ENCODE measurements around the gene SLC25A21. TPM values are rescaled to one million over a fixed set of nuclear protein-coding genes. Genes with fewer than 3 reads are reported as not detected.
"Not testable (repeated sequence)": the region's sequence is repeated elsewhere in the genome, so short reads cannot be mapped to it uniquely, and the experiment has no call there.

The SLC25A21 gene
- total RNA-seq, 1 experiment from 2014 or later = 2.1 TPM

DNA sequence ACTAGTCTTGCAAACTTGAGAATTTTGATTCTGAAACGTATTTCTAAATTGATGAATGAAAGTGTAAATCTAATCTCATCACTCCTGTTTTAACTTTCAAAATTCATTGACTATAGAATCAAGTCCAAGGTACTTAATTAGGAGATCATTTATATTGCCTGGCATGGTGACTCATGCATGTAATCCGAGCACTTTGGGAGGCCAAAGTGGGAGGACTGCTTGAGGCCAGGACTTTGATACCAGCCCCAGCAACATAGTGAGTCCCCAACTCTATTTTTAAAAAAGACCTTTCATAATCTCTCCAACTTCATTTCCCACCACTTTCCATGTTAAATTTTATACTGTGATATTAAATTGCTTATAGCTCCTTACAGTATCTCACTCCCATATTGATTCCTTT lies 22.3 kb upstream of the SLC25A21 start:
- Histone ChIP-seq H3K9me3 (ENCODE audit: control insufficient read depth, insufficient read depth, low read depth, low read length) (no peaks in the 10 kb centered on the region), H3K4me3 (ENCODE audit: low read depth in 2 of 2, low read length in 2 of 2) (no peak overlapping the region), H3K27me3 (ENCODE audit: control insufficient read depth, insufficient read depth, low read length) (no peaks in the 10 kb centered on the region), H3K27ac (ENCODE audit: low read length) (no peak overlapping the region), H3K36me3 (ENCODE audit: control insufficient read depth, insufficient read depth, low read length) (no peaks in the 10 kb centered on the region; the same call in 1 of the 2 replicates), H3K4me1 (ENCODE audit: control insufficient read depth, insufficient read depth, low read length) (peaks cover 11% of the 10 kb centered on the region)
- CTCF ChIA-PET = no interaction called here
- BruUV-seq (replicated peaks) = no TSS peak
- no peak for DNase-seq (ENCODE audit: low read depth, low spot score)
- no peak for ATAC-seq
- POLR2A ChIA-PET = interaction anchor here (0.7 kb wide), 1 partner anchor 23 kb away, joined by 3 read pairs; no protein-coding TSS in a partner anchor
- intact Hi-C loops (cut with micrococcal nuclease; ENCODE audit: unreplicated experiment) = no loop called here
- TF ChIP-seq TCF7L2 (IDR thresholded peaks at IDR 0.05; ENCODE audit: low read depth, low read length) (no peak), SIN3A (IDR thresholded peaks at IDR 0.05; ENCODE audit: borderline replicate concordance, insufficient read depth, low read depth, low read length) (no peak), POLR2AphosphoS5 (IDR thresholded peaks at IDR 0.05; ENCODE audit: low read depth, low read length) (no peak)
- TF ChIP-seq, protein P1, sequence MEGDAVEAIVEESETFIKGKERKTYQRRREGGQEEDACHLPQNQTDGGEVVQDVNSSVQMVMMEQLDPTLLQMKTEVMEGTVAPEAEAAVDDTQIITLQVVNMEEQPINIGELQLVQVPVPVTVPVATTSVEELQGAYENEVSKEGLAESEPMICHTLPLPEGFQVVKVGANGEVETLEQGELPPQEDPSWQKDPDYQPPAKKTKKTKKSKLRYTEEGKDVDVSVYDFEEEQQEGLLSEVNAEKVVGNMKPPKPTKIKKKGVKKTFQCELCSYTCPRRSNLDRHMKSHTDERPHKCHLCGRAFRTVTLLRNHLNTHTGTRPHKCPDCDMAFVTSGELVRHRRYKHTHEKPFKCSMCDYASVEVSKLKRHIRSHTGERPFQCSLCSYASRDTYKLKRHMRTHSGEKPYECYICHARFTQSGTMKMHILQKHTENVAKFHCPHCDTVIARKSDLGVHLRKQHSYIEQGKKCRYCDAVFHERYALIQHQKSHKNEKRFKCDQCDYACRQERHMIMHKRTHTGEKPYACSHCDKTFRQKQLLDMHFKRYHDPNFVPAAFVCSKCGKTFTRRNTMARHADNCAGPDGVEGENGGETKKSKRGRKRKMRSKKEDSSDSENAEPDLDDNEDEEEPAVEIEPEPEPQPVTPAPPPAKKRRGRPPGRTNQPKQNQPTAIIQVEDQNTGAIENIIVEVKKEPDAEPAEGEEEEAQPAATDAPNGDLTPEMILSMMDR (IDR thresholded peaks at IDR 0.05) = no peak
- TF ChIP-seq, protein P2, sequence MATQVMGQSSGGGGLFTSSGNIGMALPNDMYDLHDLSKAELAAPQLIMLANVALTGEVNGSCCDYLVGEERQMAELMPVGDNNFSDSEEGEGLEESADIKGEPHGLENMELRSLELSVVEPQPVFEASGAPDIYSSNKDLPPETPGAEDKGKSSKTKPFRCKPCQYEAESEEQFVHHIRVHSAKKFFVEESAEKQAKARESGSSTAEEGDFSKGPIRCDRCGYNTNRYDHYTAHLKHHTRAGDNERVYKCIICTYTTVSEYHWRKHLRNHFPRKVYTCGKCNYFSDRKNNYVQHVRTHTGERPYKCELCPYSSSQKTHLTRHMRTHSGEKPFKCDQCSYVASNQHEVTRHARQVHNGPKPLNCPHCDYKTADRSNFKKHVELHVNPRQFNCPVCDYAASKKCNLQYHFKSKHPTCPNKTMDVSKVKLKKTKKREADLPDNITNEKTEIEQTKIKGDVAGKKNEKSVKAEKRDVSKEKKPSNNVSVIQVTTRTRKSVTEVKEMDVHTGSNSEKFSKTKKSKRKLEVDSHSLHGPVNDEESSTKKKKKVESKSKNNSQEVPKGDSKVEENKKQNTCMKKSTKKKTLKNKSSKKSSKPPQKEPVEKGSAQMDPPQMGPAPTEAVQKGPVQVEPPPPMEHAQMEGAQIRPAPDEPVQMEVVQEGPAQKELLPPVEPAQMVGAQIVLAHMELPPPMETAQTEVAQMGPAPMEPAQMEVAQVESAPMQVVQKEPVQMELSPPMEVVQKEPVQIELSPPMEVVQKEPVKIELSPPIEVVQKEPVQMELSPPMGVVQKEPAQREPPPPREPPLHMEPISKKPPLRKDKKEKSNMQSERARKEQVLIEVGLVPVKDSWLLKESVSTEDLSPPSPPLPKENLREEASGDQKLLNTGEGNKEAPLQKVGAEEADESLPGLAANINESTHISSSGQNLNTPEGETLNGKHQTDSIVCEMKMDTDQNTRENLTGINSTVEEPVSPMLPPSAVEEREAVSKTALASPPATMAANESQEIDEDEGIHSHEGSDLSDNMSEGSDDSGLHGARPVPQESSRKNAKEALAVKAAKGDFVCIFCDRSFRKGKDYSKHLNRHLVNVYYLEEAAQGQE (IDR thresholded peaks at IDR 0.05; ENCODE audit: insufficient read depth in 1 of 2, low read depth in 2 of 2, low read length in 1 of 2) = no peak
- in situ Hi-C loops (cut with HindIII; ENCODE audit: low pct_unique_long_range_greater_than_20kb, low sequenced_read_pairs) = no loop called here

DNA sequence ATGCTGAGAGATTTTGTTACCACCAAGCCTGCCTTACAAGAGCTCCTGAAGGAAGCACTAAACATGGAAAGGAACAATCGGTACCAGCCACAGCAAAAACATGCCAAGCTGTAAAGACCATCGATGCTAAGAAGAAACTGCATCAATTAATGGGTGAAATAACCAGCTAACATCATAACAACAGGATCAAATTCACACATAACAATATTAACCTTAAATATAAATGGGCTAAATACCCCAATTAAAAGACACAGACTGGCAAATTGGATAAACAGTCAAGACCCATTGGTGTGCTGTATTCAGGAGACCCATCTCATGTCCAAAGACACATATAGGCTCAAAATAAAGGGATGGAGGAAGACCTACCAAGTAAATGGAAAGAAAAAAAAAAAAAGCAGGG lies 17.3 kb upstream of the SLC25A21 start:
- H3K9me3 ChIP-seq (ENCODE audit: control insufficient read depth, insufficient read depth, low read depth, low read length); H3K4me3 ChIP-seq (ENCODE audit: low read depth in 2 of 2, low read length in 2 of 2); H3K27me3 ChIP-seq (ENCODE audit: control insufficient read depth, insufficient read depth, low read length); H3K4me1 ChIP-seq (ENCODE audit: control insufficient read depth, insufficient read depth, low read length); H3K27ac ChIP-seq (ENCODE audit: low read length); H3K36me3 ChIP-seq (ENCODE audit: control insufficient read depth, insufficient read depth, low read length); BruUV-seq (replicated peaks); CTCF ChIA-PET; in situ Hi-C loops (cut with HindIII; ENCODE audit: low pct_unique_long_range_greater_than_20kb, low sequenced_read_pairs); POLR2A ChIA-PET; ATAC-seq; DNase-seq (ENCODE audit: low read depth, low spot score); intact Hi-C loops (cut with micrococcal nuclease; ENCODE audit: unreplicated experiment): not testable (repeated sequence)

DNA sequence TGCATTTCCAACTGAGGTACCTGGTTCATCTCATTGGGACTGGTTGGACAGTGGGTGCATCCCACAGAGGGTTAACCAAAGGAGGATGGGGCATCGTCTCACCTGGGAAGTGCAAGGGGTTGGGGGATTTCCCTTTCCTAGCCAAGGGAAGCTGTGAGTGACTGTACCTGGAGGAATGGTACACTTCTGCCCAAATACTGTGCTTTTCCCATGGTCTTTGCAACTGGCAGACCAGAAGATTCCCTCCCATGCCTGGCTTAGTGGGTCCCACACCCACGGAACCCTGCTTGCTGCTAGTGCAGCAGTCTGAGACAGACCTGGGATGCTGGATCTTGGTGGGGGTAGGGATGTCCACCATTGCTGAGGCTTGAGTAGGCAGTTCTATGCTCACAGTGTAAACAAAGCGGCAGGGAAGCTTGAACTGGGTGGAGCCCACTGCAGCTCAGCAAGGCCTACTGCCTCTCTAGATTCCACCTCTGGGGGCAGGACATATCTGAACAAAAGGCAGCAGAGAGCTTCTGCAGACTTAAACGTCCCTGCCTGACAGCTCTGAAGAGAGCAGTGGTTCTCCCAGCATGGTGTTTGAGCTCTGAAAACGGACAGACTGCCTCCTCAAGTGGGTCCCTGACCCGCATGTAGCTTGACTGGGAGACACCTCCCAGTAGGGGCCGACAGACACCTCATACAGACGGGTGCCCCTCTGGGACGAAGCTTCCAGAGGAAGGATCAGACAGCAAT lies 15.6 kb upstream of the SLC25A21 start:
- POLR2A ChIA-PET; intact Hi-C loops (cut with micrococcal nuclease; ENCODE audit: unreplicated experiment); H3K27ac ChIP-seq (ENCODE audit: low read length); H3K27me3 ChIP-seq (ENCODE audit: control insufficient read depth, insufficient read depth, low read length); H3K4me3 ChIP-seq (ENCODE audit: low read depth in 2 of 2, low read length in 2 of 2); ATAC-seq; BruUV-seq (replicated peaks); CTCF ChIA-PET; H3K36me3 ChIP-seq (ENCODE audit: control insufficient read depth, insufficient read depth, low read length); DNase-seq (ENCODE audit: low read depth, low spot score); H3K4me1 ChIP-seq (ENCODE audit: control insufficient read depth, insufficient read depth, low read length); H3K9me3 ChIP-seq (ENCODE audit: control insufficient read depth, insufficient read depth, low read depth, low read length); in situ Hi-C loops (cut with HindIII; ENCODE audit: low pct_unique_long_range_greater_than_20kb, low sequenced_read_pairs): not testable (repeated sequence)
